ENCODE data around the gene NINJ2.
"Not testable (repeated sequence)": the region's sequence is repeated elsewhere in the genome, so short reads cannot be mapped to it uniquely, and the experiment has no call there.

The NINJ2 gene

DNA sequence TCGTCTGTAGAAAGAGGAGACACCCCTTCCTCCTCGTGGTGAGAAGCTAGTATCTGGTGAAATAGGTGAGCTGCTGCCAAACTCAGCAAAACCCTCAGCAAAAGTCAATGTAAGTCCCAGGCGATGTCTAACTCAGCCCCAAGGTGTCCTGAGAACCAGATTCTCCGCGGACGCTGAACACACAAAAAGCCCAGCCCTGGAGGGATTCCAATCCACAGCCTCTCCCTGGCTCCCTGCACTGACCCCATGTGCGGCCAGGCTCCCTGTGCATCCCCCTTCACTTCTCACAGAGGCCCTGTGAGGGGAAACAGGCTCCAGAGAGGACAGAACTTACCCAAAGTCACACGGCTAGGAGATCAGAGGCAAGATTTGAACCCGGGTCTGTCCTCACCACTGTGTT is 81.5 kb downstream of the NINJ2 start:
- DNase-seq: no peak

DNA sequence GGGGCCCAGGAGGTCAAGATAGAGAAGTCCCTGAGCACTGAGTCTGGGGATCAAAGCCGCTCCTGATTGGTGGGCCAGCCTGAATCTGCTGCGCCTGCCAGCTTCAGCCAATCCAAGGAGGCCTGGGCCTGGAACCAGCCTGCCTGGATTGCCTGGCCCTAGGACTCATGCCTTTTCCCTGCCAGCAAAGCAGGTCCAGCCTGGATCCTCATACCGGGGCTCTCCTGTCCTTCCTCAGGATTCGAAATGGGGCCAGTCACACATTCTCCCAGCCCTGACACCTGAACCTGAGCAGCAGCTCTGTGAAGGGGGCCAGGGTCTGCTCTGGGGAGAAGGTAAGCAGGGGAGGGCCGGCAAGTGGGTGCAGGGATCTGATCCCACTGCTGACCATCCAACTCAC is 81.9 kb downstream of the NINJ2 start:
- DNase-seq: no peak

DNA sequence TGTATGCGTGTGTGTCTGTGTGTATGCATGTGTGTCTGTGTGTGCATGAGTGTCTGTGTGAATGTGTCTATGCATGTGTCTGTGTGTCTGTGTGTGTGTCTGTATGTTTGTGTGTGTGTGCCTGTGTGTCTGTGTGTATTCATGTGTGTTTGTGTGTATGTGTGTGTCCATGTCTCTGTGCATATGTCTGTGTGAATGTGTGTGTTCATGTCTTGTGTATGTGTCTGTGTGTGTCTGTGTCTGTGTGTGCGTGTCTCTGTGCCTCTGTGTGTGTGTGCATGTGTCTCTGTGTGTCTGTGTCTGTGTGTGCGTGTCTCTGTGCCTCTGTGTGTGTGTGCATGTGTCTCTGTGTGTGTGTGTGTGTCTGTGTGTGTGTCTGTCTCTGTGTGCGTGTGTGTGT is 82.4 kb downstream of the NINJ2 start:
- DNase-seq: no peak

DNA sequence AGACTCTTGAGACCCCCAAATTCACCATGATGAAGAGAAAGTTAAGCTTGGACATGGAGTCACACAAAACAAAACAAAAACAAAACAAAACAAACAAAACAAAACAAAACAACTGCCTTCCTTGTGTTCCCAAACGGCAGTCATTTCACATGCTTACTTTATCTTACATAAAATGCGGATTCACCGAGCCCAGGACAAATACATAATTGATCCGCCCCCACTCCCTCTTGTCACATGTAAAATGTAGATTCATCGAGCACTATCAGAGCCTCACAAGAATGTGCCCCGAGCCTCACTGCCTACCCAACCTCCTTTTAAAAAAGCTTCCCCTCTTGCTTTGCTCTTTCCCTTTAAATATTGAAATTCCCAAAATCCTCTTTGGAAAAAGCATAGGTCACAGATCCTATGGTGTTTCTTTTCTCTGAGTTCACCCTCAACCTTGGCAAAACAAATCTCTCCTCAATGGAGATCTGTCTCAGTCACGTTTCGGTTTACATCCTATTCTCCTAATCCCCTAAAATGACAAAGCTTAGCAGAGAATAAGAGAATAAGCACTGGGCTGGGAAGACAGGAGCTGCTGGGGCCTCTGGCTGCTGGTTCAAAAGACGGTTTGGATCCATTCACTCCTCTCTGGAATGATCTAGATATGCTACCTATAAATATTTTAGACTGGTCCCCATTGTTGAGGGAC is 83.7 kb downstream of the NINJ2 start:
- no peak for DNase-seq

DNA sequence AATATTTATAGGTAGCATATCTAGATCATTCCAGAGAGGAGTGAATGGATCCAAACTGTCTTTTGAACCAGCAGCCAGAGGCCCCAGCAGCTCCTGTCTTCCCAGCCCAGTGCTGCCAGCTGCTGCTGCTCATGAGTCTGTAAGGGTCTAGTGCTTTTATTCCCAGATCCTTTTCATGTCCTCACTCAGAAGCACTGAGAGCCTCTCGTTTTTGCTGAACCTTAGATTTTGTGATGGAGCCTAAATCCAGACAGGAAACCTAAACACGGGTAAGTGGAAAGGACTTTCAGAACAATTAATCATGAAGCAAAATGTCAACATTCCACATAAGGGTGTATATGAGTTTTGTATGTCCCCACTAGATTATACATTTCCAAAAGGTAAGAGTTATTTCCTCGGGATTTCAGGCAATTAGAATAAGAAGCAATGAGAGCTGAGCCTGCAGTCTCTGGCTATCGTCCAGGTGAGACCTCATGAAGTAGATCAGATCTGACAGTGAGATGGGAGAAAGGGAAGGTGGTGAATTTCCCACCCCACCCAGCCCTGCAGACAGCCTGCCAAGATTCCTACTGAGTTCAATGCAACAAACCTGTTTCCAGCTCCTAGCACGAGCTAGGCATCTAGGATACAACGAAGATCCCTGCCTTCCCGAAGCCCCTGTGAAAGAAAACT is 84.4 kb downstream of the NINJ2 start:
- DNase-seq: no peak

DNA sequence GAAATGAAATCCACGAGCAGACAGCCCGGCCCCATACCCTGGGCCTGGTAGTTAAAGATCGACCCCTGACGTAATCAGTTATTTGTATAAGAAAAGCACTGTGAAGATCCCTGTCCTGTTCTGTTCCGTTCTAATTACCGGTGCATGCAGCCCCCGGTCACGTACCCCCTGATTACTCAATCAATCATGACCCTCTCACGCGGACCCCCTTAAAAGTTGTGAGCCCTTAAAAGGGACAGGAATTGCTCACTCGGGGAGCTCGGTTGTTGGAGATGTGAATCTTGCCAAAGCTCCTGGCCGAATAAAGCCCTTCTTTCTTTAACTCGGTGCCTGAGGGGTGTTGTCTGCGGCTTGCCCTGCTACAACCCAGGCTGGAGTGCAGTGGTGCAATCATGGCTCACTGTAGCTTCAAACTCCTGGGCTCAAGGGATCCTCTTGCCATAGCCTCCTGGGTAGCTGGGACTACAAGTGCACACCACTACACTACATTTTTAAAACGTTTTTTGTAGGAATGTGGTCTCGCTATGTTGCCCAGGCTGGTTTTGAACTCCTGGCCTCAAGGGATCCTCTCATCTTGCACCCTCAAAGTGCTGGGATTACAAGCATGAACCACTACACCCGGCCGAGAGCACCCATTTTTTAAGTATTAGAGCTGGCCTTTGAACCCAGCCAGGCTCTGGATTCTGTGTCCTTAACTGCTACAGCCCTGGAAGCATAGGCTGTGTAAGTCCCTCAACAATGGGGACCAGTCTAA is 85.1 kb downstream of the NINJ2 start:
- not testable (repeated sequence) for DNase-seq

DNA sequence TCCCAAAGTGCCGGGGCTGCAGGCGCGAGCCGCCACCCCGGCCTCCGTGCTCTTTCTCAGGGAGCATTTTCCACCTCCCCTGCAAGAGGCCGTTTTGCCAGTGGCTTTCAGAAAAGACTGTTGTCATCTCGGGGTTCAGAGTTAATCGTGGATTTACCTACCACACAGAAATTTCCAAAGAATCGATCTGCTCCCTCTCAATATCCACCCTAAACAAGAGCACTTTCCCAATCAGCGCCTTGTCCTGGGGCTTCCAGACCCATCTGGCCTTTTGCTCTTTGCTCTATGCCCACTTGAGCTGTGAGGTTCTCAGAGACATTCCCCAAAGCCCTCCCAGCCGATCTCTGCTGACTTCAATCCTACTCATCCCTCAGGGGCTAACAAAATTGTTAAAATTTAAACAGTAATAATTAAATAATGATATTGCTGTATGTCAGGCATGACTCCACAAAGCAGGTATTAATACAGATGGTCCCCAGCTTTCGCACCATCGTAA is 86.6 kb downstream of the NINJ2 start:
- no peak for DNase-seq

DNA sequence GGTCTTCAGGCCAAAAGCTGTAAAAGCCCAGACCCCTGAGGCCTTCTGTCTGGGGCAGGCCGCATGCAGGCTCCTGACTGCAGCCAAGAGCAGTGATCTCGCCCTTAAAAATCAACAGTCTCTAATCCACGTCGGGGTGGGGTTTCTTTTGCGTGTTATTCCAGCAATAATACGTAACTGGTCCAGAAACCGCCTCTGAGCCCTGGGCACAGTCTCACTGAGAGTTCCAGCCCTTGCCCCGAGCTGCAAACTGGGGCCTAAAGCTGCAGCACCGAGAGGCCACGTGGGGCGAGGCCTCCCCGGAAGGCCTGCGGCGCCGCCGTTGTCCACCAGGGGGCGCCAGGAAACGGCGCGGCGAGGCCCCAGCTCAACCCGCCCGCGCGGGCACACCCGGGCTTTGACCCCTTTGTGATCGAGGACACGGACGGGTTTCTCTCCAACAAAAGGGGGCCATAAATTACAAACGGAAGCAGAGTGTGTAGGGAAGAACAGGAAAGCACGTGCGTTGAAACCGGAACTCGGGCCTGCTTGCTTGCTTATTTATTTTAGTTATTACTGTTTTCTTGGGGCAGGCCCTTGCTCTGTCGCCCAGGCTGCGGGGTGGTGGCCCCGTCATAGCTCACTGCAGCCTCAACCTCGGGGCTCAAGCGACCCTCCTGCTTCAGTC is 87.2 kb downstream of the NINJ2 start:
- DNase-seq: peak; percentile 84

DNA sequence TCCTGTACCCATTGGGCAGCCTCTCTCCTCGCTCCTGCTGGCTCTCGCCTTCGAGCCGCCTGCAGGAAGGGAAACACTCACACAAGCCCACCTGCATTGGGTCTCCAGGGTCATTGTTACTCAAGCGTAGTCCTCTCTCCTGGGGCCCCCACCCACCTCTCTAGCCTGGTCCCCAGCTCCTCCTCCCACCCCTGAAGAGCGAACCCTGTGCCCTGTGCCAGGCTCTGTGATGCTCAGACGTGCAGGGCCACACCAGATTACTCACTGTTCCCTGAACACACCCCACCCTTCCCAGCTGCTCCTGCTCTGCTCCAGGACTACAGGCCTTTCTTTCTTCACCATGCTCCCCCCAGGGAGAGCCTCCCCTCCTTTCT is 88.1 kb downstream of the NINJ2 start:
- no peak for DNase-seq

DNA sequence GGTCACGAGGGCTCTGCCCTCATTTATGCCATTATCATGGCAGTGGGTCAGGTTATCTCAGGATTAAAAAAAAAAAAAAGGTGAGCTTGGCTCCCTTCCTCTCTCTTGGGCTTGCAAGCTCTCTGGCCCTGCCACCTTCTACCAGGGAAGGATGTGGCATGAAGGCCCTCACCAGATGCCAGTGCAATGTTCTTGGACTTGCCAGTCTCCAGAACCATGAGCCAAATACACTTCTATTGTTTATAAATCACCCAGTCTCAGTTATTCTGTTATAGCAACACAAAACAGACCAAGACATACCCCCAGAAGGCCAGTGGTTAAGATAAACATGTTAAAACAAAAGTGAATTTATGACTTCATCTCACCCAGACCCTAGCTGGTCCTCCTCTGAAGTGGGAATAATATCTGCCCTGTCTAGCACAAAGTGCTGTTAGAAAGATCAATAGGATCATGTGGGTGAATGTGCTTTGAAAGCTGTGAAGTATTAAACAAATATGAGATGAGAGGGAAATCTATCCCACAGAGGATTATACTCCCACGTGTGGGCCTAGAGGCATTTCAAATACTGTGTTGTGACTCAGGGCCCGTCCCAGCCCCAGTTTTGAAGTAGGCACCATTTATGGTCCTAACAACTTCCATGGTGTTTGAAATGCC is 88.6 kb downstream of the NINJ2 start:
- no peak for DNase-seq

DNA sequence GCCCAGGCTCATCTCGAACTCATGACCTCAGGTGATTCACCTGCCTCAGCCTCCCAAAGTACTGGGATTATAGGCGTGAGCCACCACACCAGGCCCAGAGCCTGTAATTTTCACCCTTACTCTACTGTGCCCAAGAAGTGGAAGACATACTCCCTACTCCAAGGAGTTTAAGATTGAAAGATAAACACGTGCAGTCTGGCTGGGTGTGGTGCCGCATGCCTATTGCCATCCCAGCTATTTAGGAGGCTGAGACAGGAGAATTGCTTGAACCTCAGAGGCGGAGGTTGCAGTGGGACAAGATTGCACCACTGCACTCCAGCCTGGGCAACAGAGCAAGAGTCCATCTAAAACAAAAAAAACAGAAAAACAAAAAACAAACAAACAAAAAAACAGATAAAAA is 90.0 kb downstream of the NINJ2 start:
- no peak for DNase-seq

DNA sequence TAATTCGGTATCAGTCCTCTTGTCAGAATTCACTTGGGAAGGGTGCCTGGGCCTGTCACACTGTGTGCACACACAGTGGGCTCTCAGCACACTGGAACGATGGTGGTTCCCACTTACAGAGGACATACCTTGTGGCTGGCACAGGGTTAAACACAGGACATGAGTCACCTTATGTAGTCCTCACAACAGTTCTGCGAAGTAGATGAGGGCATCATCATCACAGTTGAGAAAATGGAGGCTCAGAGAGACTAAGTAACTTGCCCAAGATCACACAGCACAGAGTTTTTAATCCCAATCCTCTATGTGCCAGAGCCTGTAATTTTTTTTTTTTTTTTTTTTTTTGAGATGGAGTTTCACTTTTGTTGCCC is 90.7 kb downstream of the NINJ2 start:
- no peak for DNase-seq

DNA sequence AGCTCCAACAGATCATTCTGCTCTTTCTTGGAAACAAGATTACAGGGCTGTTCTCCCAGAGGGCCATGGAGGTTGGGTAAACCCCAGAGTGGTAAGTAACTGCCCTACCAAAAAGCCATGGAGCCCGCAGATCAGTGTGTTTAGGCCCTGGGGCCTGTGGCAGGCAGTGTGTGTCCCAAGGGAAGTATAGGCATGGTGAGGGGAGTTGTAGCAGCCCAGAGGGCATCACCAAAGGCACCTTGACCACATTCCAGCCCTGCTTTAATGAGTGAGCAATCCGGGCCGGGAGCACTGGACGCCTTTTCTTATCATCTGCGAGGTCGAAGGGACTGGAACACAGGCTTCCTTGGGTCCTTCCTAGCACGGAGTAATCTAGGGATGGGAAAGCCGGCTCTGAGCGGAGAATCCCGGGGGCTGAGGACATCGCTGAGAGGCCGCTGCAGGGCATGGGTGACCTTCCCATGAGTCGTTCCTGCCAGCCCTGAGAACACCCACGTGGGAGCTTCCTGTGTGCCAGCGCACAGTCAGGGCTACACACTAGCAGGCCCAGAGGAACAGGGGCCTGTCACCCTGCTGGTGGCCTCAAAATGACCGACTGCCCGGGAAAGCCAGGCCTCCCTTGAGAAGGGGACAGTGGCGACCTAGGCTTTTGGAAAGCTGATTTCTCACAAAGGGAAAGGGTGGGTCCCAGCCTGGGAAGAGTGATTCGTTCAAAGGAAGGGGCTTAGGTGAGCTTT is 91.3 kb downstream of the NINJ2 start:
- no peak for DNase-seq

DNA sequence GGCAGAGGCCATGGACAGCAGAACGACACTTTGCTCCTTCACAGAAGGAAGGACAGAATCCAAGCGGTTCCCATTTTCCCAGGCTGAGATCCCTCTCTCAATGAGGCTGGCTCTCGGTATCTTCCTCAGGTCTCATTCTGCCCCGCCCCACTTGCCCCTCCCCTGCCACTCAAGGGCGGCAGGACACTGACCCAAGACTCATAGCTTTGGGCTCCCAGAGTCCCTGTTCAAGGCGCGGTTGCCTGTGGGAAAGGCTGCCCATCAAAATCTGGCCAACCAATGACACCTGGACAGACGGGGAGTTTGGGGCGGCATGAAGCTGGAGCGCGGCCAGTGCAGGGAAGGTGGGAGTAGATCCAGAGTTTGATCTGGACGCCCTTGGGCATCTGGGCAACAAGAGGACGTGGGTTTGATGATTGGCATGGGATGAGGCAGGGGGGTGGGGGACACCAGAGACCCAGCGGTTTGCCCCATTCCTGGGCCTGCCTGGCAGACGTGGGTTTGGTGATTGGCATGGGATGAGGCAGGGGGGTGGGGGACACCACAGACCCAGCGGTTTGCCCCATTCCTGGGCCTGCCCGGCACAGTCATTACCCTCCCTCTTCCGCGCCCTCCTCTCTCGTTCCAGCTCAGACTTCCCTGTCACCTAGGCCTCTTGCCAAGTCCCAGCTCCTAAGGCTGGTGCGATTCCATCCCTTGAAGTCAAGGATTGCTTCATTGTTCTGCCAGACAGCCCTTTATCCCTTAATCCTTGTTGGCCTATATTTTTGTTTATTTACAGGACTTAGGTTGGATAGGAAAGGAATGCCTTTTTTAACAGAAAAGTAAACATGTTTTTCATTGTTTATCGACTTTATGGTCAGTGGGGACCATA is 92.1 kb downstream of the NINJ2 start:
- DNase-seq: no peak

DNA sequence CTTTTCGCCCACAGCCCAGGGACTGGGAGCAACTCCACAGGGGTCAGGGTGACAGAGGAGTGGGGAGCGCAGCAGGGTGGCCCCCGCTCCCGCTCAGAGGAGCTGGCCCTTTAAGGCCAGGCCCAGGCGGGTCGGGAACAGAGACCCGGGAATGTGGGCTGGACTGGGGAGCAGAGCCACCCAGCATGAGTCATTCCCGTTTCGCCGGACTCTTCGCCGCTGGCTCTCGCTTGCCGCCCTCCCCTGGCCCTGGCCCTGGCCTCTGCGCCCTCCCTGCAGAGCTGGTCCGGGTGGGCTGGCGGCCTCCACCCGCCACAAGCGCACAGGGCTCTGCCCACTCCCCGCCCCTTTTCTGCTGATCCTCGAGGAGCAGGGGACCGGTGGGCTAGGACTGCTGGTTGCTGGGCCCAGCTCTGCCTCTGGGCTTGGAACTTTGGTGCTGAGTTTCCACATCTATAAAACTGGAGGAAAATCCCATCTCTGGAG is 92.8 kb downstream of the NINJ2 start:
- DNase-seq: no peak

DNA sequence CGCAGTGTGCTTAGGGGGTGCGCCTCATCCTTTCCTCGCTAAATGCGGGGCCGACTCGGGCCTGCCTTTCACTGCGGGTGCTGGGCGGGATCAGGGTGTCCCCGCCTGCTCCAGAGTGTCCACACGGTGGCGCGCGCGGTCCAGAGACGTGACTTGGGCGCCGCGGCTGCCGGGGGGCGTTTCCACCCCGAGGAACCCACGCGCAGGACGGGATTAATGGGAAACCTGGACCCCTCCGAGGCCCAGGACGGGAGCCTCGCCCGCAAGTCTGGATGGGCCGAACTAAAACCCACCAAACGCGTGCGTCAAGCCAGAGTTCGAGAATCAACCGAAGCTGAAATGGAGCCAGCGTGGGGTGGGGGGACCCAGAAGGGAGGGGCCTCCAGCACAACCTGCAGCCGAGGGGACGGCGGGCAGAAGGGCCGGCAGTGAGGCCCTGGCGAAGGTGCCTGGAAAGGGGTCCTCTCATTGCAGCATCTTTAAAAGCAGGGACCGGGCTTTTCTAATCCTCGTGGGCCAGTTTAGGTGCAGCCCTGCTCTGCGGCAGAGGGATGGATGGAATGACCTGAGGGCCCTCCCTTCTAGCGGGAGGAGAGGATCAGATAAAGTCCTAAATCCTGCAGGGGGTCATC is 93.3 kb downstream of the NINJ2 start:
- DNase-seq: peak; percentile 82

DNA sequence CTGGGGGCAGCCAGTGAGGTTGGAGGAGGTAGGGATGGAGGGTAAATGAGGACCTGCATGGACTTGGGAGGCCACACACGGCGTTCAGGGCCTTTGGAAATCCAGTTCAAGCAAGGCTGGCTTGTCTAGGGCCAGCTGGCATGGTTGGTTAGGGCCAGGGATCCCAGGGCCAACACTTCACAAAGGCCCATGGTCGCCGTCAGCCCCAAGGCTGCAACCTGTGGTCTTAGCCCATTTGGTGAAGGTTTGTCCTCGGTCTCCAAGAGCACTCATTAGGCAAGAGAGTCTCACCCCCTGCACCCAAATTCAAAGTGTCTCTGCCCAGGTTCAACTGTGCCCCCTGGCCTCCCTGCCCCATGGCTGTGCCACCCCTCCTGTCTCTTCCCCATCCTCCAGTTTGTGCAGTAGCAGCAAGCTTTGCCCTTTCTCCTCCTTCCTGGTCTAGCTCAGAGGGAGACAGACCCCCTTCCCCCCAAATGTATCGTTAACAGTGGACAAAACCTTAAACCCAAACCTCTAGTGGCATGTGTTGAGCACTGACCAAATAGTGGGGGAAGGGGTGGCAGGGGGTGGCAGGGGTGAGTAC is 94.1 kb downstream of the NINJ2 start:
- no peak for DNase-seq

DNA sequence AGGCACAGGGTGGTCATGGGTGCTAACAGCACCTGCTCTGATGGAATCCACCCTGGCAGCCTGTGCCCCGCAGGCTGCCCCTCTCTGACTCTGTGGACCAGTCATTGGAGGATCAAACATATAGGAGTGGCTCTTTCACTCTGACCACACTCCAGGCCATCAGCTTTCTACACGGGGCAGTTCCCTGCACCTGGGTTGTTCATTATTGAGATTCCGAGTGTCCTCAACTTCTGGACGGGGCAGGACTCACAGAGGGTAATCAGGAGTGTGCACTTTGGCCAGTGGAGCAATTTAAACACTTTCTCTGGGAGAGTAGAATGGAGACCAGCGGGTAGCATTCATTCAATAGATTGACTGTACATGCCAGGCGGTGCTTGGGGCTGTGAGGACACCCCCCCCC is 94.8 kb downstream of the NINJ2 start:
- no peak for DNase-seq

DNA sequence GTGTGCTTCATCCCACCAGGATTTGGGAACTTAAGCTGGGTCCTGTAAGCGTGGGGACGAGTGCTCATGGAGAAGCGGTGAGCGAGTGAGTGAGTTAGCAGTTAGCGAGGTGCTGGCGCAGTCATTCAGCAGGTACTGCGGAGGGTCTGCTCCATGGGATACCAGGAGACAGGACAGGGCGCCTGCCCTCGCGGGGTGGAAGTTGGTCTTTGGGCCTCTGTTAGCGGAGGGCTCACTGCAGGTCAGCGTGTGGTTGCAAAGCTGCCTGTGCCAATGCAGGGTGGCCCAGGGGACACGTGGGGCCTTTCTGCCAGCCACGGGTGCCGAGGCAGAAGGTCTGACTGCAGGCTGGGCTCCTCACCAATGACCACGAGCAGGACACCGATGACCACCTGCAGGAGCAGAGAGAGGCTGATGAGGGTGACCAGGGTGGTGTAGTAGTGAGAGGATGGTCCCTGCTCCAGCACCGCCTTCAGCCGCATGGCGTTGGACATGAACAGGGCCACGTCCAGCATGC is 97.6 kb downstream of the NINJ2 start:
- no peak for DNase-seq

DNA sequence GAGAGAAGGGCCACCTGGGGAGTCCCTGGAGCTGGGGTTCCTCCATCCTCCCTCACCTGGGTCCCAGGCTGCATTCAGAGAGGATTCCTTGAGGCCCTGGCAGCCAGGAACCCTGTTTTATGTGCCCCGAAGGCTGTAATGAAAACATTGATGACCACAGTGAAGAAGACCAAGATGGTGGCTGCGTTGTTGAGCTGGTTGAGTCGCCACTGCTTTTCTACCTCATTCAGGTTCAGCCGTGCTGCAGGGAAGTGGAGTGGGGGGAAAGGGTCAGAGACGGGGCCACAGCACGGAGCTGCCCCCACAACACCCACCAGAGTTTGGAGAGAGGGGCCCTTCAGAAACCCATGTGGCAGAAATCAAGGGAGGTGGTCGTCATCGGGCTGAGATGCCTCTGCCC is 98.1 kb downstream of the NINJ2 start:
- no peak for DNase-seq

All from activated gamma-delta T cell treated with Interleukin-2 at 50 U/mL for 16 hours (primary cell).